Suprapubic skin (tissue), 3 donors: ENCODE results near the gene TMEM270.

Experiments used
- EP300 ChIP-seq: sonication (generic); formaldehyde crosslinking; IDR thresholded peaks from one replicate; pipeline ENCODE4 v1.6.1; 2017; ENCODE audit warnings: antibody characterized with exemption
- TF ChIP-seq, protein P1 (sequence below), 2 donors: fragments of 200-600 bp in 1 of 2; fragments of 450-650 bp in 1 of 2; sonication (generic) in 1 of 2; IDR thresholded peaks; one replicate each; pipeline ENCODE4 v1.5.1; 2016 to 2019; ENCODE audit warnings: antibody characterized with exemption in 2 of 2, mild to moderate bottlenecking in 1 of 2, moderate library complexity in 1 of 2

DNA sequence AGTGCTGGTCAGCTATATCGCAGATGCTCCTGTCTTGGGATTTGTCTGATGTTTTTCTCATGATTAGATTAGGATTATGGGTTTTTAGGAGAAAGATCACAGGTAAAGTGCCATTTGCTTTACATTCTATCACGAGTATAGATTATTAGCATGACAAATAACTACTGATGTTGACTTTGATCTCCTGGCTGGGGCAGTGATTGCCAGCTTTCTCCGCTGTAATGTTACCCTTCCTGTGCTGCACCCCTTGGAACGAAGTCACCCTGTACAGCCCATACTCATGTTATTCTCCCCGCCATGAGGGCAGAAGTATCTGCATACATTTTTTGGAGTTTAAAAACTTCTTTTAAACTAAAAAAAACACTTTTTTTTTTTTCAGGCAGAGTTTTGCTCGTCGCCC, 40.9 kb upstream of the TMEM270 start:
- TF ChIP-seq EP300: no peak
- TF ChIP-seq, protein P1, sequence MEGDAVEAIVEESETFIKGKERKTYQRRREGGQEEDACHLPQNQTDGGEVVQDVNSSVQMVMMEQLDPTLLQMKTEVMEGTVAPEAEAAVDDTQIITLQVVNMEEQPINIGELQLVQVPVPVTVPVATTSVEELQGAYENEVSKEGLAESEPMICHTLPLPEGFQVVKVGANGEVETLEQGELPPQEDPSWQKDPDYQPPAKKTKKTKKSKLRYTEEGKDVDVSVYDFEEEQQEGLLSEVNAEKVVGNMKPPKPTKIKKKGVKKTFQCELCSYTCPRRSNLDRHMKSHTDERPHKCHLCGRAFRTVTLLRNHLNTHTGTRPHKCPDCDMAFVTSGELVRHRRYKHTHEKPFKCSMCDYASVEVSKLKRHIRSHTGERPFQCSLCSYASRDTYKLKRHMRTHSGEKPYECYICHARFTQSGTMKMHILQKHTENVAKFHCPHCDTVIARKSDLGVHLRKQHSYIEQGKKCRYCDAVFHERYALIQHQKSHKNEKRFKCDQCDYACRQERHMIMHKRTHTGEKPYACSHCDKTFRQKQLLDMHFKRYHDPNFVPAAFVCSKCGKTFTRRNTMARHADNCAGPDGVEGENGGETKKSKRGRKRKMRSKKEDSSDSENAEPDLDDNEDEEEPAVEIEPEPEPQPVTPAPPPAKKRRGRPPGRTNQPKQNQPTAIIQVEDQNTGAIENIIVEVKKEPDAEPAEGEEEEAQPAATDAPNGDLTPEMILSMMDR (IDR thresholded peaks at IDR 0.05): no peak
